IPS-NIHi7 (cell line): Measurements from ENCODE around the gene CACYBP.

Experiments used
- DNase-seq: peaks from one replicate; pipeline ENCODE4 v3.0.0; 2012; ENCODE audit warnings: mixed read lengths; ENCODE audit errors: extremely low spot score

Gene CACYBP

DNA sequence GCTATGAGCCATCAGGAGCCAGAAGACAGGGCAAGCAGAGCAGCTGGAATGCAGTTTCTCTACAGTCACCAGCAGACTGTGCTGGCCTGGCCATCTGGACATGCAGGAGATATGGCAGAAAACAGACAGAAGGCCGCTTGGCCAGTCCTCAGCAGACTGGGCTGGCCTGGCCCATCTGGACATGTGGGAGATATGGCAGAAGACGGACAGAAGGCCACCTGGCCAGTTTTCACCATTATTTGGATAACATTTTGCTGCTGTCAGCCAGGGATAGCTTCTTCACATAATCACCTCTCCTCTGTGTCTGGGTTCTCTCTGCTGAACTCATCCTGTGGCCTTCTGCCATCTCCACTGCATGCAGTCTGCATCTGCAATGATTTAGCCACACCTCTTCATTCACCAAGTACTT is 25.0 kb upstream of the CACYBP start:
- no peak for DNase-seq

DNA sequence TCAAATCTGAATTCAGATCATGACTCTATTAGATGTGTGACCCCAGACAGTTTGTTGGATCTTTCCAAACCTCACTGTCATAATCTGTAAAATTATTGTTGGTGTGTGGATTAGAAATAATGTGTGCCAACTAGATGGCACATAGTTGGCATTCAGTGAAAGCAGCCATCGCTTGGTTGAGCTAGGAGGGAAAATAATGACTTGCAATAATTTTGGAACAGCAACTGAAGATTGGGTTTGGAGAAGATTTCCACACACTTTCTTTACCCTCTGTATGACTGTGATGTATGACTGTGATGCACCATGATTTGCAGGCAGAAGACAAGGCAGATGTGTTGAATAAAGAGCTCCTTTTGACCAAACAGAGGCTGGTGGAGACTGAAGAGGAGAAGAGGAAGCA is 24.0 kb upstream of the CACYBP start:
- DNase-seq, result no peak

DNA sequence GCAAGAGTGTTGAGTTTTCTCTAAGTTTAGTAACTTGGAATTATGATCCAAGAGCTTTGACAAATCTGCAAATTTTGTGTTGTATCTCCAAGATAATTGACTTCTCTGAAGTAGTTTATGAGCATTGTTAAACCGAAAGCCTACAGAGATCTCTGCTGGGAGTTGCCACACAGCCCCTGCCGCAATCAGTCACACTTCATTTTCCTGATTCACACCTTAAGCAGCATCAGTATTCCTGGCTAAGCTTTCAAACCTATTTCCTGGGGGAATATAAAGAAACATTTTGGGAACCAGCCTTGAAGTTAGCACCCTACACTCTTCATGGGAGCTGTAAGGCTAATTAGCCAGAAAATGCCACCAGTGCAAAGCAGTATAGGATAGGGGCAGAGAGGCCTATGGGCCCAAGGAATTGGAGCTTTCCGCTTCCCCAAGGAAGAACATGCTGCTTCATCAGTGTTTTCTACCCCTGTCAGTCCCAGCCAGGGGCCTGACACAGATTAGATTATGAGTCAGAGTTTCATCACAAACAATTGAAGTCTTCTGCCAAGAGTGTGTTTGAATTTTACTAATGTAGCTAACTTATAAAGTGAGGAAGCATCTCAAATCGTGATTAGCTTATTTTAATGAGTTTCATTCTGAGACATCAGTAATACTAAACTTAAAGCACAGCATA is 23.2 kb upstream of the CACYBP start:
- DNase-seq, result no peak

DNA sequence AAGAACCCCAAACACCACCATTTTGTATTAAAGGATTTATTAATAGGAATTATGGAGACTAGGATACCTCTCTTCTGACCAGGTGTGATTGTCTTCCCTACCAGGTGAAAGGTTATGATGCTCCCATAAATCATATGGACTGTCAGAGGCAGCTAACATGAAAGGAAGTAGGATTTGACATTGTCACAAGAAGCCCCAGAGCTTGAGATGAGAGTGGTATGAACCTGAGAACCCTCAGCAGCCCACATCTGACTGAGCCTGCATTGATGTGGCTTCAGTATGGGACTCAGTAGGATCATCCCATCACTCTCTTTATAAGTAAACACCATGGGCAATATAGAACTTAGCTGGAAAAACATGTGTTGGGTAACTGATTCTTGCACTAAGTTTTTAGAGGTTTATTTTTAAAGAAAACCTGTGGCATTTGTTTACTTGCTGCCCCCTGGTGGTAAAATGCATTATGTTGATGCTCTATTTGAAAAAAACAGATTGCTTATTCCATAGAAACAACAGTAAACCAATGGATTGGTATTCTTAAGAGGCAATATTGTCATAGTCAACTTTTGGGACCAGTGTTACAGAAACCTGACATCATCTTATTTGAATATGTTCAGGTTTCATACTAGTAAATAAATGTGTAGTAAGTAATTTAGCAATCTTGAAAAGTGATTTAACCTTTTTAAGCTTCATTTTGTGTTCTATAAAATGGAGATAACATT is 16.6 kb upstream of the CACYBP start:
- peak; percentile 22 for DNase-seq

DNA sequence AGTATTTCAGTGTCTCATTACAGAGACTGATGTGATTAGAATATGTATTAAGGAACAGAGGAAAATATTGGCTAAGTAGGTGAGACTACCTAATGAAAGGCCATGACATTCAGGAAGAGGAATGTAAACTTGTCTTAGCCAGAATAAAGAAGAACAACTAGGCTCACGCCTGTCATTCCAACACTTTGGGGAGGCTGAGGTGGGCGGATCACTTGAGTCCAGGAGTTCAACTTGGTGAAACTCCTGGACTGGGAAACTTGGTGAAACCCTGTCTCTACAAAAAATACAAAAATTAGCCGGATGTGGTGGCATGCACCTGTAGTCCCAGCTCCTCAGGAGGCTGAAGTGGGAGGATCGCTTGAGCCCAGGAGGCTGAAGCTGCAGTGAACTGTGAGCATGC is 14.8 kb upstream of the CACYBP start:
- no peak for DNase-seq

DNA sequence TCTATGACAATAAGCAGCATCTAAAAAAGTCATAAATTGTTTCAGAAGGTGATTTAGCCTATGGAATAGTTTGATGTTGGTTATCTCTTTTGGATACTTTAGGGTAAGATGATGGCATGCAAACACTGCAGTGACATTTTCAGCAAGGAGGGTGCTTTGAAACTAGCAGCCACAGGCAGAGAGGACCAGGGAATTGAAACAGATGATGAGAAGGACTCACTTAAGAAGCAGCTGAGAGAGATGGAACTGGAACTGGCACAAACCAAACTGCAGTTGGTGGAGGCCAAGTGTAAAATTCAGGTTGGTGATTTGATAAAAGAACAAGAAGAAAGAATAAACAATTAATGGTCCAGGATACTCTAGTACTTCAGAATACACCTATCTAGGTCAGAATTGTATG is 11.2 kb upstream of the CACYBP start:
- no peak for DNase-seq

DNA sequence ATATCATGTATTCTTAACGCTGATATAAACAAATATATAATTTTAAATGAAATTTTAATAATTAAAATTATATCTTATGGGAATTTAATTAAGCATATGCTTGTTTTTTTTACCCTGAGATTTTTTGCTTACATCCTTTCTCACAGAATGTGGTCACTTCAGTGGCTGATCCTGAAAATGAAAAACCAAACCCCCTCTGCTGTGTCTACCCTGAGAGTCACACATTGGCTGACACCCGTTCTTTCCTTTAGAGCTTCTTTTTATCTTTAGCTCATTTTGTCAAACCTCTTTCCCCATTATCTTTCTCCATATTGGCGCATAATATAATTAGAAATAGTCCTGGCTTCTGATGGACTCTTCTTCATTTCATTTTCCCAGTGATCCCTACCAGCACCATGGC is 10.8 kb upstream of the CACYBP start:
- no peak for DNase-seq

DNA sequence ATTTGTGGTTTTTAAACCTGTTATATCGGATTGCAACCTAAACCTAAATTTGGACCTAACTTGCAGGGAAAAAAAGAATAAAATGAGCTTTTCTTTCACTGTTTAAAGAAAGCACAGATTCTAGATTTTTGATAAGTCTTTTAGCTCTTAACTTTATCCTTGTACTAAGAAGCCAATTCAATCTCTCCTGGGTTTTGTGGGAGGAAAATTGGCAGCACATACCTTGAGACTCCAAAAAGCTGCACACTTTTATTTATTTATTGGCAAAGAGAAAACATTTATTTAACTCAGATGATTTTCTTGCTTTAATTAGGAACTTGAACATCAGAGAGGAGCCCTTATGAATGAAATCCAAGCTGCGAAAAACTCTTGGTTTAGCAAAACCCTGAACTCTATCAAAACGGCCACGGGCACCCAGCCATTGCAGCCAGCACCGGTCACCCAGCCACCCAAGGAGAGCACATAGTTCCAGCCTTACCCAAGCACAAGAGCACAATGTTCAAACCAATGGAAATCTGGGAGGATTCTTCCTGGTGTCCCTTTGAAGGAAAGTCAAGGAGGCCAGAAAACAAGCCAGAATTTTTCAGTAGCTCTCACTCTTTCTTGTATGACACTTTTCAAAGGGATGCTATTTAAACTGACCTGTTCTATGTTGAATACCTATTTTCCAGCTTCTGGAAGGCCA is 10.1 kb upstream of the CACYBP start:
- DNase-seq, result no peak

DNA sequence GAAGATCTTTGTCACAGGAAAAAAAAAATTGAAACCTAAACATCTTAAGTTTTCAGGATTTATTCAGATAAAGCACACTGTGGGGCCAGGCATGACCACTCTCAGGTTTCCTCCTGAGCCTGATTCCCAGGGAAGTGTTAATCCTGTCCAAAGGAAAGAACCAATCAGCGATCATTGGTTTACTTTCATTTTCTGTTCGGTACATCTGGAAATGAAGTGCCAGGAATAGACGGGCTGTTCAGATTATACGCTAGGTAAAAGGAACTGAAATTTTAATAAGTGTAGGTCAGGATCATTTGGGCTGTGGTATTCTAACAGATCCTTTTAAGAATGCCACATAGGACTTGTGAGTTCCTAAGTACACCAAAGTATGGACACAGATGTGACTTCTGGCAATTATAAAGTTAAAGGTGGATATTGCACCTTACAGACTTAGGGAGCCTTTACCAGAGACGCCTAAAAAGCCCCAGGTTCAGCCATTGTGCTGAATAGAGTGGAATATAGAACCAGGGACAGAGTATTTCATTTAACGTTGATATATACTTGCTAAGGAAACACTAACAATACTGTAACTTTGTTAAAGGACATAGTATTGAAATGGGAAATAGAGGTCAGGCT is 9.3 kb upstream of the CACYBP start:
- no peak for DNase-seq

DNA sequence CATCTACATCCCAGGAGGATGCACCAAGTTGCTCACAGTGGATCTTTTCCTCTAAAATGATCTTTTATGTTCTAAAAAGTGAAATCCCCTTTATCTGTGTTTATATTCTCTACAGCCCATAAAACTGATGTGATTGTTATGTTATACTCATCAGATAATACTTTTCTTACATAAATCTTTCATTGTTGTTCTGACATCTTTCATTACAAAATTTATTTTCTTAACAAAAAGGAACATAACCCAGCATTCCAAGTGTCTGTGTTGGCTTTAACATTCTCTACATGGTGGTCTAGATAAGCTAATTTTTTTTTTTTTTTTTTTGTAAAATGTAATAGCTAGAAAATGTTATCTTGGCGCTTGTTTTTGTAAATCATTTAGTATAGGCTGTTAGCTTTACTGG is 8.3 kb upstream of the CACYBP start:
- no peak for DNase-seq

DNA sequence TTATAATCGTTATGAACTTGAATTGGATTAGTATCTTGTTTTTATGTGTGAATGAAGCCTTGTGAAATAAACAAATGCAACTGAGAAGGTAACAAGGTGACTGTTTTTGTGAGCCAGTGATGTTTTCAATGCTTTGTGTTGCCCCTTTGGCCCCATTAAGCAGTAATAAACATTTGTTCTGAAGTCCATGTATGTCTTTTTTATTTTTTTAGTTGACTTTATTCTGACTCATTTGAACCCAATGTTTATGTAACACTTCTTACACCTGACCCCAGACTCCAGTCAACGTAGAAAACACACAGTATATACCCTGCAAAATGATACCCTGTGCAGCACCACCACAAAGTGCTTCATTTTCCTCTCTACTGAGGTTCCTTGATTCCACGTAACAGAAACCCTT is 4.6 kb upstream of the CACYBP start:
- no peak for DNase-seq

DNA sequence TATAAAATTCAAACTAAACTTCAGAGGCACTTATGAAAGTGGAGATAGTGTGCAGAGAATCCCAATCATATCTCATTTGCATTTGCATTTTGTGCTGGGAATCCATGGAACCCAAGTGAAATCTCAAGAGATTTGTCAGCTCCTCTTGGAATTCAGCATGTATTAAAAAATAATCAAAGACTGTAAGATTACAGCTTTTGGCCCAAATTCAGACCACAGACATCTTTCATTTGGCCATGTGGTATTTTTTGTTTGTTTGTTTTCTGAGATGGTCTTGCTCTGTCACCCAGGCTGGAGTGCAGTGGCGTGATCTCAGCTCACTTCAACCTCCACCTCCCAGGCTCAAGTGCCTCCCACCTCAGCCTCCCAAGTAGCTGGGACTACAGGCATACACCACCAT is 3.8 kb upstream of the CACYBP start:
- DNase-seq, result no peak

DNA sequence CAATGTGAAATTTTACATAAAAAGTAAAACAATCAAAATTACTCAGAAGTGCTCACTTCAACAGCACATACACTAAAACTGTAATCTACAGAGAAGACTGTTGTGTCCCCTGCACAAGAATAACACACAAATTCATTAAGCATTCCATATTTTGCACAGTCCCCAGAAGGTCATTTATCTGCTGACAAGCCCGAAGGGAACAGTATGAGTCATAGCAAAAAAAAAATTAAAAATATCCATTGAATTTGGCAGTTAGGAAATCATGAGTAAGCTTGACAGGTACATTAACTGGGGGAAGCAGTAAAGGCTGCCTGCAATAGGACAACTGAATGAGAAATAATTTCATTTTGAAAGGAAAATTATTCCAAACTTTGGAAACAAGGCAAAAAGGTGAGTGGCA is 3.3 kb upstream of the CACYBP start:
- DNase-seq, result no peak

DNA sequence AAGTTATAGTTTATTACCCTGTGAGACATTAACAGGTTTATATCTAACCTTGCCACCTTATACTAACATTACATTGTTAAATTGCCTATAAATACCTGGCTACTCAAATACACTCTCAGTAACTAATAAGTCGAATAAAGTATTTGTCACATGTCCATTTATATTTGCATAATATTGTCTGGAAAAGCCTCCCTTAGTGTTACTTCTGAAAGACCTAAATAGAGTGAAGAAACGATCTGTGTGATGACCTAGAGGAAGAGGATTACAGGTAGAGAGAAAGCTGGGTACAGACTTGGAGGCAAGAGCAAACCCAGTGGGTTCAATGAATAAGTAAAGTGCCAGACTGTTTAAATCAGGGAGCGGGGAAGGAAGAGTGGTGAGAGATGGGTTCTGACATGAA is 2.7 kb upstream of the CACYBP start:
- no peak for DNase-seq

DNA sequence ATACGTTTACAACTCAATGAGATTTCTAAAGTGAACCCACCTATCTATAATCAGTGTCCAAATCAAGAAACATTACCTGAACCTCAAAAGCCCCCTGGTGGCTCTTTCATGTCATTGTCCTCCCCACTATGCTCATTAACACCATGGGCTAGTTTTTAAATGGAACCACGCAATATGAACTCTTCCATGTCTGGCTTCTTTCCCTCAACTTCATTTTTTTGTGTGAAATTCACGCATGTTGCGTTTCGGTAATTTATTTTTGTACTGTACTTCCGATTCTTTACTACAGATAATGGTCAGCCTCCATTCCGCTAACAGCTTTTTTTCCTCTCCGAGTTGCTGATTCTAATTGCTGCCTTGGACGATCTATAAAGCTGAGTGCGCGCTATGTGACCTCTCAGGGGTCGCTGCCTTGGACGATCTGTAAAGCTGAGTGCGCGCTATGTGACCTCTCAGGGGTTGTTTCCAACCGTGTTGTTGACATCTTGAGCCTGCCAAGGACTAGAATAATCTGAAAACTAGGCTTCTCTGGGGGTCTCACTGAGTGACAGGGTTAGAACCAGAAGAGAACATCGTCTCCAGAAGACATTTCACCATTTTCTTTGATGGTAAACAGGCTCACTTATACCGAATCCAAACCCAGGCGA is 1.1 kb upstream of the CACYBP start:
- DNase-seq, result peak; percentile 53

DNA sequence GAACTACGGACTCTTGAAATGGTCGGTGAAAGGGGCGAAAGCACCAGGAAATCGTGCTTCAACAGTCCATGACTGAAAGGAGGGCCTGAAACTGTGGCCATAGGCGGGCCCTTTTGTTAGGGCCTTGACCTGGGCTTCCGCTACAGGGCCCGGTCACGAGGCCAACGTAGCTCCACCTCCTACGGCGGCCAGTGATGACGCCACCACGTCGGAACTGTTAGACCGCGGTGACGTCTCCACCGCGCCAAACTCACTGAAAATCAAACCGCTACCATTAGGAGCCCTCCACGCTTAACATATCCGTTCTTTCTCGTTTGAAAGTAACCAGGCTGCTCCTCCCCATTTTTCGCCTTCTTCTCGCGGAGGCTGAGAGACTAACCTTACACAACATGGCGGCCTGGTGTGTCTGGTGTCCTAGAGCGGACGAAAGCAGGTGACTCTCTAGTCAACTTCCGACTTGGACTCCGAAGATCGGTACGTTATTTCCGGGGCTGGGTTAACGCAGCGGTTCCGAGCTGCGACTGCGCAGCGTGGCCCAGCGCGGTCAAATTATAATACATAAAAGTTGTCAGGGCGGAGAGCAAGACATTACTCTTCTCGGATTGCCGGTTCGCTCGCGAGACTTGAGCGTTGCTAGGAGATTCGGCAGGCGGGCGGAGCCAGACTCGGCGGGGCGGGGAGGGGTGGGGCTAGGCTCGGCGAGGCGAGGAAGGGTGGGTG is 371 bp upstream of the CACYBP start:
- peak; percentile 94 for DNase-seq

DNA sequence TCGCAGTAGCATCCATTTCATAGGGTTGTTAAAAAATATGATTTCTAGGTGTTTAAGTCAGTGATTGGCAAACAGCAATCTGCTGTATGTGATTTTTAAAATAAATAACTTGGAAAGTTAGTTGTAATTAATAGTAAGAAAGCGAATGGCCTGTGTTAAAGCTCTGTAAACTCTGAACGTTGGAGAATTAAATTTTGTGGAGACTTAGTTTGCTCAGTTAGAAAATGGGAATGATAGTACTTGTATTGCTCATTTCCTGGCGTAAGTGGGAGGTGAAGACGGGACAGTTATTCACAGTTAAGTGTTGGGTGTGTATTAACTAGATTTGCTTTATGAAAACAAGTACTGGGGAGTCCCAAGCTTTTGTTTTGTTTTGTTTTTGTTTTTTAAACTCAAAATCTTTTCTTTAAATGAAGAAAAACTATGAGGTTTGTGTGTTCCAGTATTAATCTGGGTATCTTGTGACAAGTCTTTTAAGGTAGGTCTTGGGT is 995 bp downstream of the CACYBP start:
- DNase-seq, result no peak

DNA sequence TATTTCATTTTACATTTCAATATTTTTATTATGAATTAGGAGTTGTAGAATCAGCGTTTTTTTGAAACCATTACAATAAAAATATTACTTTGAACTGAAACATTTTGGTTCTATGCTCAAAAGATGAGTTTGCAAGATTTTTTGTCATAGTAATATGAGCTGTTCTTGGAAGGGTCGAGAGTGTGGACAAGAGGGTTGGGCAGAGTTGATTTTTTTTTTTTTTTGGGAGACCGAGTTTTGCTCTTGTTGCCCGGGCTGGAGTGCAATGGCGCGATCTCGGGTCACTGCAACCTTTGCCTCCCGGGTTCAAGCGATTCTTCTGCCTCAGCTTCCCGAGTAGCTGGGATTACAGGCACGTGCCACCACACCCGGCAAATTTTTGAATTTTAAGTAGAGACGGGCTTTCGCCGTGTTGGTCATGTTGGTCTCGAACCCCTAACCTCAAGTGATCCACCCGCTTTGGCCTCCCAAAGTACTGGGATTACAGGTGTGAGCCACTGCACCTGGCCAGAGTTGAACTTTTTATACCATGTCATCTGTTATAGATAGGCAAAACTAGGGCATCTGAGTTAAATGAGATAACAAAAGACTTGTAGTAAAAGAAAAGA is 3.3 kb downstream of the CACYBP start:
- DNase-seq, result no peak

DNA sequence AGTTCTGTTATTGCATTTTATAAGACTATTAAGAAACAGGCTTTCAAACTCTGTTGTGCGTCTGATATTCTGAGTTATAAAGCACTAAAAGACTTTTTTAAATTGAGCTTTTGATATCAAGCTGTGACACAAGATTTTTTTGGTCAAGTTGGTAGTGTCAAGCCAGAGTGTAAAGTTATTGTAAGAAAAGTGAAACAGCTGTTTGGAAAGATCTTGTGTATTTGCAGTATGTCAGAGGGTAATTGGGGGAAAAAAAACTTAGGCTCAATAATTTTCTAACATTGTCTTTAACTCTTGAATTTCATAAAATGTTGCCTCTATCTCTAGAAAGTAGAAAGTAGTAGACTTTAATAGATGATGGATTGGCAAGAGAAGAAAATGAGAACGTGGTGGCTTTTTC is 3.8 kb downstream of the CACYBP start:
- DNase-seq, result no peak

DNA sequence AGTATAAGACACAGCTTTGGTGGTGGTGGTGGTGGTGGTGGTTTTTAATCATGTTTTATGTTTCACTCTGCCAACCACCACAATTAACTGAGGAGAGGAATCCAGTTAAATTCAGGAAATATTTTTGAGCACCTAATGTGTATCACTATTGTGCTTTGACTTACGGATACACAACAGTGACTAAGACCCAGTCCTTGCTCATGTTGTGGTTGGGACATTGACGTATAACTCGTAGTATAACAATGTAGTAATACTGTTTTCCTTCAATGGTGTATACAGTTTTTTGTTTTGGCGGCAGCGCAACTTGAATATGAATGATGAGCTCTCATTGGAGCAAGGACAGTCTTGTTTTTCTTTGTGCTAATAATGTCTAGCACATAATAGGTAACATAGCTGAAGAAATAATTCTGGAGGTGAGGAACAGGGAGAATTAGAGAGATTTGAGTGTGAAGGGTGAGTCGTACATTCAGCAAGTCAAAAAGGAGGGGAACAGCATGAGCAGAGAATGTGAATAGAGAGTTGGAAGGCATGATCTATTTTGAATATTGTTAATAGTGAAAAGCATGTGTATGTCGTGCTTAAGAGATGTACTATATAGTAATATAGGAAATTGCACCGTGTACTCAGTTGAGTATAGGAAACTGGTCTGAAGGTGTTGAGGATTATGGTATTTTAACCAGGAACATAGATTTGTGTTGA is 5.5 kb downstream of the CACYBP start:
- DNase-seq, result no peak
